ENCODE data around the gene WHRN.

WHRN gene

GRCh38 chr9:114378883-114379282 lies 126.4 kb downstream of the WHRN start:
- ATAC-seq (no peak), DNase-seq (no peak)

DNA sequence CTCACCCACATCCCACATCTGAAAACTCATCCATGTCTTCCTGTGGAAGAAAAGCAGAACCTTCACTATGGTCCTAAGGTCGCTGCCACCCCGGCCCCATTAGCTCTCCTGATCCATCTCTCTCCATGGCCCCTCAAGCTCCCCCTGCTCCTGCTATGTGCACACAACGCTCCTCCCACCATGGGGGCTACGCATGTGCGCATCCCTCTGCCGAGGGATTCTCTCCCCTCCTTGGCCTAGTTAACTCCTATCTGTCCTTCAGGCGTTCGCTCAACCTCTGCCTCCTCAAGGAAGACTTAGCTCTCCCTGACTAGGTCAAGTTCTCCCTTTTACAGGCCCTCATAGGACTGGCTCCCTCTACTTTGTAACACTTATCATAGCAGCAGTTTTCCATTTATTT lies 127.3 kb downstream of the WHRN start:
- DNase-seq (no peak), ATAC-seq (no peak)

DNA sequence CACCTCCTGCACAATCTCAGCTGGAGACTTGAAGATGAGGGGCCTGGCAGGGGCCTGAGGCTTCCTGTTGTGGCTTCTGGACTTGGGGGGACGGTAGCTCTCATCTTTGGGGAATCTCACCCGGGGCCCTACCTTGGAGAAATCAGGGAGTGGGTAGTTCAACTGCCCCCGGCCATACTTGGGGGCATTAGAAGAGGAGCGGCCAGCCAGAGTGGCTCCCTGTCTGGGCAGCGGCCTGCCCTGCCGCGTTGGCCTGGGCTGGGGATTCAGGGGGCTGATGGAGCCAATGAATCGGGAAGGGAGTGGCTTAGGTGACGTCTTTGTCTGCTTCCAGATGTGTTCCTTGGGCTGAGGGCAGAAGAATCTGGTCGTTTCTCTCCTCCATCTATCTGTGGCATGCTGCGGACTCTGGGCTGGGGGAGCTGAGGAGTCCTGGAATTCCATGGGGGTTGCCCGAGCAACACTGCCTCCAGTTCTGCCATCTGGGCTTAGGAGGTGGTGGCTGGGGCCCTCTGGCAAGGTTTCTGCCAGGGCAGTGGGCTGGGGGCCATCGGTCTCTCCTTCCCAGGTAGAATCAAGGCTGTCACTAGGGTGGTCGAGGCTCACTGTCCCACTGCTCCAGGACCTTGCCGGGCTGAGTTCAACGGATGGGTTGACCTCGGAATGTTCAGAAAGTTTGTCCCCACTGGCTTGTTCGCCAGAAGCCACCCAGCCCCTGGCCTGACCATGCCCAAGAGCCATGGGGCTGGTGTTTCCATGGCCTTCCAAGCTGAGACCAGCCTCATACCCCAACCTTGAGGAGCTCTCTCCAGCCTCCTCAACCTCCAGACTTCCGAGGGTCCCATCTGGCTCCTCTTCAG lies 128.5 kb downstream of the WHRN start:
- no peak for ATAC-seq
- DNase-seq: no peak

DNA sequence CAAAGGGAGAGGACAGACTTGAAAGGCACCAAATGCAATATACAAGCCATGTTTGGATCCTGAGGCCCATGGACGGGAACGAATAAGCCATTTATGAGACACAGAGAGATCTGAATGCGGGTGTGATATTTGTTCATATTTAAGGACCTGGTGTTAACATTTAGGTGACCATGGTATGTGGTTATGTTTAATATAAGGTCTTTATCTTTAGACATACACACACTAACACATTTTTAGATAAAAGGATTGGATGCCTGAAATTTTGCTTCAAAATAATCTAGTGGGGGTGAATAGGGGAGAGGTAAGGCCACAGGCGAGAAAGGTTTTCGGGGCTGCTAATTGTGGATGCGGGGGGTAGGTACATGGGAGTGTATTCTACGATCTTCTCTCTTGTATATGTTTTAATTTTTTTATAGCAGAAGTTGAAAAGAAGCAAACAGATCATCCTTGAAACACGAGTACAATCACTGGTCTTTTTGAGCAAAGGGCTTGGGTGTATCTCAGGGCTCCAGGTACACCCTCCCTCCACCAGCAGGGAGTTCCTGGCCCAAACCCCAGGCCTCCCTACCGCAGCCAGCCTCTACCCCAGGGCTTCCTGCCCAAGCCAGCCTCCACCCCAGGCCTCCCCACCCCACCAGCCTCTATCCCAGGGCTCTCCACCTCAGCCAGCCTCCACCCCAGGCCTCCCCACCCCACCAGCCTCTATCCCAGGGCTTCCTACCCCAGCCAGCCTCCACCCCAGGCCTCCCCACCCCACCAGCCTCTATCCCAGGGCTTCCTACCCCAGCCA lies 129.7 kb downstream of the WHRN start:
- no peak for ATAC-seq

GRCh38 chr9:114374936-114375335 lies 130.3 kb downstream of the WHRN start:
- ATAC-seq (no peak), DNase-seq (no peak)

More for the DNA sequence above, 129.7 kb downstream of the WHRN start:
- no peak for DNase-seq

GRCh38 chr9:114373960-114374730 lies 131.1 kb downstream of the WHRN start:
- ATAC-seq: no peak

DNA sequence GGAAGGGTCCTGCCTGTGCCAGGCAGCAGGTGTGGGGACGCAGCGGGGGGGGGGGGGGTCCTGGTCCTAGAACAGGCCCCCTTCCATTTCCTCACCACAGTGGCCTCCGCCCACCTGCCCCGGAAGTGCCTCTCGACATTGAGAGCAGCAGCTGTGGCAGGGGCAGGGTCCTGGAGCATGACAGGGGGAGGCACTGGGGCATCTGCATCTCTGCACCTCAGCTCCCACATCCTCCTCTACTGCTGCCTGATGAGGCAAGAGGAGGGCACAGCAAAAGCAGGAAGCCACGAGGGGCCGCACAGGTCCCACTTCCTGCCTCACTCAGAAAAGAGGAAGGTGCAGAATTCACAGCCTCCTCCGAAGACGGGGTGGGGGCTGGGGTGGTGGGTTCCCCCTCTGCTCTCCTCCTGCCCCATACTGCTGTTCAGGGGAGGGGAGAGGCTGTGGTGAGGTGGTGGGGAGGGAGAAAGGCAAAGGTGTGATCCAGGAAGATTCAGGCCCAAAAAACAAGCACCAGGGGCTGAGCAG lies 132.3 kb downstream of the WHRN start:
- ATAC-seq: peak; percentile 91
- DNase-seq: peak; percentile 86

More at GRCh38 chr9:114373960-114374730, 131.1 kb downstream of the WHRN start:
- no peak for DNase-seq

DNA sequence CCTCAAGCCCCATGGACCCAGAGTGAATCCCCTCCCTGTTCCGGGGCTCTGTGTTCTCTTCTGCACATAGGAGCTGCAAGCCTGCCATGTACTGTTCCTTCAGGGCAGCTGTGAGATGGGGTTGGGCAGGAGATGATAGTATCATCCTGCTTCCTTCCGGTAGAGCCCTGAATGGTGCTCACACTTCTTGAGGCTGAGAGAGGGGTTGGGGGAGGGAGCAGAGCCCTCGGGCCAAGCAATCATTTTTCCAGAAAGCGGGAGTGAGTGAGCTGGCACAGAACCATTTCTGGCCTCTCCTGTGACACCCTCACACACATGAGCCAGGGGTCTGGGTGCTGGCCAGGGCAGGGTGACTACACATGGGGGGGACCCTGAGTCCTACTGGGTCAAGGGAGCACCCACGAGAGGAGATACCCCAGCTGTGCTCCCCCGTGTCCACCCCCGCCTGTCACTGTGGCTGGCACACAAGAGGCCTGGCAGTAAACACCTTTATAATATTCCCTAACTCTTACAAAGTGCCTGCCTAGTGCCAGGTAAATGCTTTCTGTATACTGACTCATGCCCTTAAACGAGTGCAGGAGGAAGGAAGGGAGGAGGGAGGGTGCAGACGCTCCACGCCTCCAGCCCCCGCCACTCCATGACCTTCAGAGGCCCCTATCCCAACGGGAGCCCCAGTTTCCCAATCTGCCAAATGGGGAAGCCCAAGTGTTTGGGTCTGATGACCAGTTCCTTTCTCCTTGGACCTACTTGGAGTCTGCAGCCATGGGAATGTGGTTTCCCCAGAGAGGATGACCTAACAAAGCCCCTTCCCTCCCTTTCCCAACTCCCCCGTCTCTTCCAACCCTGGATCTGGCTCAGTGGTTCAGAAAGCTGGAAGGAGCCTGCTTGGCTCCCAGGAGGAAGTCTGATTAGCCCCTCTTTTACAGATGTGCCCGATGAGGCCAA lies 133.0 kb downstream of the WHRN start:
- ATAC-seq (peak; percentile 49), DNase-seq (peak; percentile 57)

DNA sequence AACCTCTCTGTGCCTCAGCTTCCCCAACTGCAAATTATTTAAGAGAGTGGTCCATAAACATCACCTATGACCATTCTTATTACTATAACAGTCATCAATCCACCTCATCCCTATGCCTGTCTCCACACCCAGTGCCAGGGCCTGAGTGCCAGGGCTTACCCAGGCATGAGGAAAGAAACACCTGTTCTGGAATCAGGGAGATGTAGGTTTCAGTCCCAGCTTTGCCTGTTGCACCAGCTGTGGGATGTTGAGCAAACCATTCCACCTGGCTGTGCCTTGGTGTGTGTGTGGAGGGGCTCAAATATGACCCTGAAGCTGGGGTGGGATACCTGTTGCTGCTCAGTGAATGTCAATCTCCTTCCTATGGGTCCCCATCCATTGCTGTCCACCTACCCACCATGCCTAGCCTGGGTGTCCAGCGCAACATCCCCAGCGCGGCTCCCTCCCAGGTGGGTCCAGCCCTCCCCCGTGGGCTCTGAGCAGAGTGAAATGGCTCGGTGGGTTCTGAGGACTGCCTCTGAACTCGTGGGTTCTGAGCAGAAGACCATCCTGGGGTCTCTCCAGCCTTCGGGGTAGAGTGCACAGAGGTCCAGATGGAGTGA lies 133.8 kb downstream of the WHRN start:
- DNase-seq (no peak), ATAC-seq (no peak)

- ATAC-seq: no peak
- no peak for DNase-seq
These were observed 134.3 kb downstream of the WHRN start for GRCh38 chr9:114370968-114371320.

DNA sequence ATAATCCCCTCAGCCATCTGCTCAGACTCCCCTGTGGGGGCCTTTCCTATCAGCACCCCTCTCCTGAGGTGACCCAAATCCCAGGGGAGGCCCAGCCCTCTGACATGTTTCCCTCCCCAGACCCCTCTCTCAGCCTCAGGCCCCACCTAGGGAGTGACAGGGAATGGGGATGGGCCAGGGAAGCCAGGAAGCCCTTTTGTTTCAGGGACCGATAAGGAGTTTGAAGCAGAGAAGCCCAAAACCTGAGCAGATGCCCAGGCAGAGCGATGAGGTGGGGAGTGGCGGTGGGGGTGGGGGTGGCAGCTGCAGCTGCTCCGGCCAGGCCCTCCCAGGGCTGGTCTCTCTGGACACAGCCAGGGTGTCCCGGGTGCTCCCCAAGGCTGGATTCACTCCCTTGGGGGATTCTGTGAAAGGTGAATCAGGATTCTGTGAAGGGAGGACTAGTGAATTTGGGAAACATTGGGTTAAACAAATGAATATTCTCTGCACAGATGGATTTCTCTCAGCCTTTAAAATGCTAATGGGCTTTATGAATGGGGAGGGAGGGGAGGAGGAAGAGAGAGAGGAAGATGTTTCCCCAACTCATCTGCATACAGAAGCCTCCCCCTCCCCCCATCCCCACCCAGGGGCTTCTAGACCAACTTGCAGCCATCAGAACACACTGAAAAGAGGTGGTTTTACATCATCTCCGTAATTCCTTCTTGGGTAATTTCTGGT lies 134.9 kb downstream of the WHRN start:
- ATAC-seq (no peak), DNase-seq (no peak)

- no peak for DNase-seq
- ATAC-seq: no peak
These were observed 135.8 kb downstream of the WHRN start for GRCh38 chr9:114369216-114370130.

DNA sequence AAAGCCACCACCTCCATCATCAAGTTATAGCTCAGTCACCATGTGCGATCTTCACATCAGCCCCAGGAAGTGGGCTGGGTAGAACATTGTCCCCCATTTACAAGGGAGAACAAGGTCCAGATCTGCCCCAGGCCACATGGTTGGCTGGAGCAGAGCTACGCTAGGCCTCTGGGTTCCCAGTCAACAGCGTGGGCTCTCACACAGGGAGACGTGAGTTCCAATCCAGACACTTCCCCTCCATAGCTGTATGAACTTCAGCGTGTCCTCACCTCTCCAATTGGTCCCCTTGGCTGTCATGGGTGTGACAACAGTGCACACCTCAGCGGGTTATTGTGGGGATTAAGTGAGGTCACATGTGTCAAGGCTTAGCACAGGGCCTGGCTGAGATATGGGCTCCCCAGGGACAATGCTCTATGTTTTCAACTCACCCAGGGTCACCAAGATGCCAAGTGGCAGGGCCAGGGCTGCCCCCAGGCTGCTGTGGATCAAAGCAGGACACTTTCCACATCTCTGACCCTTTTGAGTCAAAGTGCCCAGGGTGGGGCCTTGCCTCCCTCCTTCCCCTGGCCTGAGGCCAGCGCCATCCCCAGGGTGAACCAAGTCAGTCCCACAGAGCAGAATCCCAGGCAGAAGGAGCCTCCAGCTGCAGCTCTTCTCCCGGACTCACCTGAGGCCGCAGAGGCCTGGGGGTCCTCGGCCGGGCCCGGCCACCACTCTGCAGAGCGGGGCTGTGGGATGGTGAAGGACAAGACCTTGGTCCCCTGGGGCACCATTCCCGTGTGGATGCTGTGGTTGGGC lies 137.3 kb downstream of the WHRN start:
- ATAC-seq (no peak), DNase-seq (no peak)

DNA sequence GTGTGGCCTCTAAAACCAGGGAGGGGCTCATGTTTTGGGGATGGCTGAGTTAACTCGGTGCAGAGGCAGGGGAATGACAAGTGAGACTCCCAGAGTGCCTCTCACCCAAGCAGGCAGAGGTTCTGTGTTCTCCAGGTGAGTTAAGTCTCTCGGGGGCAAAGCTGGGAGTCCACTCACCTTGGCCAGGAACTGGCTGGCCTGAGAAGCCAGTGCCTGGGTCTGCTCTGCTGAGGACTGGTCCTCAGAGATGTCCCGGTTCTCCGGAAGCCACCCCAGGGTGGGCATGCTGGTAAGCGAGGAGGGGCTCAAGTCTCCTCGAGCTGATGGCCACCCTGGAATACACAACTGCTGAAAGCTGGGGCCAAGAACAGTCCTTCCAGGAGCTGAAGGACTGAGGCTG lies 137.9 kb downstream of the WHRN start:
- ATAC-seq (no peak), DNase-seq (no peak)

DNA sequence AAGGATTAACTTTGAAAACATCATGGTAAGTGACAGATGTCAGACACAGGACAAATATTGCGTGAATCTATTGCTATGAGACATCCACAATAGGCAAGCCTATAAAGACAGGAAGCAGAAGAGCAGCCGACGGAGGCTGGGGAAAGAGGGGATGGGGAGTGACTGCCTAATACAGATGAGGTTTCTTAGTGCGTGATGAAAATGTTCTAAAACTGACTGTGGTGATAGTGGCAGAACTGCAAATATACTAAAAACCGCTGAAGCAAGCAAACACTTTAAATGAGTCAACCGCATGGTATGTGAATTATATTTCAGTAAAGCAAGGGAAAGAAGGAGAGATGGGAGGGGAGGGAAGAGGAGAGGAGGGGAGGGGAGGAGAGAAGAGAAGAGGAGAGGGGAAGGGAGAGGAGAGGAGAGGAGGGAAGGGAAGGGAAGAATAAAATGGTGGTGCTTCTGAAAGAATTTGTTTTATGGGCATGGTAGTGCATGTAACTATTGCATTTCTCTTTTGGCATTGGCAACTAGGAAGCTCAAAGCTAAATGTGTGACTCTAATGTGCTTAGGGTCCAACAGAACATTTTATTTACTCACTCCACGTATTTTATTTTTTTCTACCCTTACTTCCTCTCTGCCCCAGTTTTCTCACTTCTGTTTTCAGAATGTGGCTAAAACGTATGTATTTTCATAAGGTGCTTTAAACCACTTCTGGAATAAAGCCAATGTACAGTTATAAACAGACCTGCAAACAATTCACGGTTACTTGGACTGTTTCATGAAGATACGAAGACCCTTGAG lies 138.7 kb downstream of the WHRN start:
- ATAC-seq (peak; percentile 62), DNase-seq (no peak)

GRCh38 chr9:114365194-114365593 lies 140.1 kb downstream of the WHRN start:
- DNase-seq (no peak), ATAC-seq (no peak)
